Osteoblast (primary cell): Measurements from ENCODE around the gene RAP1B. TPM values are rescaled to one million over a fixed set of nuclear protein-coding genes. Genes with fewer than 3 reads are reported as not detected.
"Not testable (repeated sequence)": the region's sequence is repeated elsewhere in the genome, so short reads cannot be mapped to it uniquely, and the experiment has no call there.

ENCODE experiments used
- DNase-seq: peaks from one replicate; pipeline ENCODE4 v3.0.0; 2011; ENCODE audit warnings: low spot score, mixed read lengths; ENCODE audit not compliant: insufficient read length; ENCODE audit errors: missing footprints
- H2AFZ ChIP-seq: 2 replicates; pipeline ENCODE4 v1.6.0; 2011; ENCODE audit warnings: mild to moderate bottlenecking, low read length
- H3K27ac ChIP-seq: 2 replicates; pipeline ENCODE4 v1.5.1; 2011; ENCODE audit warnings: mild to moderate bottlenecking, low read depth, low read length, moderate library complexity
- H3K27me3 ChIP-seq: 2 replicates; pipeline ENCODE4 v1.6.0; 2012; ENCODE audit warnings: mild to moderate bottlenecking, control low read depth, inconsistent platforms, low read length, moderate library complexity; ENCODE audit not compliant: insufficient read depth
- H3K36me3 ChIP-seq: 2 replicates; pipeline ENCODE4 v1.5.1; 2011; ENCODE audit warnings: mild to moderate bottlenecking, low read length, control low read depth, moderate library complexity; ENCODE audit not compliant: insufficient read depth
- H3K4me1 ChIP-seq: 2 replicates; pipeline ENCODE4 v1.5.1; 2011; ENCODE audit warnings: mild to moderate bottlenecking, low read length, control low read depth, moderate library complexity; ENCODE audit not compliant: insufficient read depth
- H3K4me2 ChIP-seq: 2 replicates; pipeline ENCODE4 v1.6.0; 2011; ENCODE audit warnings: mild to moderate bottlenecking, low read length; ENCODE audit not compliant: insufficient read depth
- H3K4me3 ChIP-seq: fragments of 200-600 bp; sonication (generic); 3 replicates; pipeline ENCODE4 v1.5.1; 2012; ENCODE audit warnings: mild to moderate bottlenecking, low read length, inconsistent platforms; ENCODE audit not compliant: insufficient read depth
- H3K79me2 ChIP-seq: 2 replicates; pipeline ENCODE4 v1.6.0; 2012; ENCODE audit warnings: mild to moderate bottlenecking, low read length, control low read depth, inconsistent platforms; ENCODE audit not compliant: insufficient read depth
- H3K9me3 ChIP-seq: 2 replicates; pipeline ENCODE4 v1.5.1; 2011; ENCODE audit warnings: low read depth, low read length, control low read depth
- H4K20me1 ChIP-seq: 2 replicates; pipeline ENCODE4 v1.6.0; 2012; ENCODE audit warnings: mild to moderate bottlenecking, low read length, control low read depth; ENCODE audit not compliant: insufficient read depth
- CTCF ChIP-seq: IDR thresholded peaks from 2 replicates; pipeline ENCODE4 v1.5.1; 2011; ENCODE audit warnings: mild to moderate bottlenecking, low read depth, low read length, moderate library complexity; ENCODE audit errors: extremely low read depth
- total RNA-seq: library from RNA; depleted of rRNA; stranded (reverse); fragments of >200 nt; gene quantifications from 2 replicates; pipeline ENCODE4 v1.2.3, GENCODE V29; 2012

The RAP1B gene
- total RNA-seq, 1 donor: 243 TPM

- no peak for TF ChIP-seq CTCF
- no peak overlapping the region for H3K27ac ChIP-seq
- H4K20me1 ChIP-seq: no peaks in the 10 kb centered on the region
These were observed 60.5 kb downstream of the RAP1B start for GRCh38 chr12:68671179-68671578.

GRCh38 chr12:68673788-68674187 is 63.1 kb downstream of the RAP1B start:
- H3K4me2 ChIP-seq: no peak overlapping the region
- H3K27ac ChIP-seq: no peak overlapping the region
- no peaks in the 10 kb centered on the region for H4K20me1 ChIP-seq
- no peak for DNase-seq
- no peaks in the 10 kb centered on the region for H3K27me3 ChIP-seq
- no peaks in the 10 kb centered on the region for H3K36me3 ChIP-seq
- H3K9me3 ChIP-seq: no peaks in the 10 kb centered on the region
- TF ChIP-seq CTCF: no peak
- no peaks in the 10 kb centered on the region for H3K79me2 ChIP-seq
- no peaks in the 10 kb centered on the region for H3K4me1 ChIP-seq
- no peak overlapping the region for H2AFZ ChIP-seq
- H3K4me3 ChIP-seq: no peak overlapping the region

More at GRCh38 chr12:68671179-68671578, 60.5 kb downstream of the RAP1B start:
- no peak for DNase-seq
- H3K36me3 ChIP-seq: no peaks in the 10 kb centered on the region
- no peak overlapping the region for H2AFZ ChIP-seq
- no peak overlapping the region for H3K4me2 ChIP-seq
- no peaks in the 10 kb centered on the region for H3K27me3 ChIP-seq
- no peak overlapping the region for H3K4me3 ChIP-seq
- H3K79me2 ChIP-seq: no peaks in the 10 kb centered on the region
- H3K9me3 ChIP-seq: no peaks in the 10 kb centered on the region
- H3K4me1 ChIP-seq: no peaks in the 10 kb centered on the region

- Histone ChIP-seq H3K79me2 (no peaks in the 10 kb centered on the region), H3K9me3 (no peaks in the 10 kb centered on the region), H4K20me1 (no peaks in the 10 kb centered on the region), H3K27me3 (no peaks in the 10 kb centered on the region), H3K4me1 (no peaks in the 10 kb centered on the region), H3K36me3 (no peaks in the 10 kb centered on the region), H3K4me3 (no peak overlapping the region), H3K27ac (no peak overlapping the region), H2AFZ (no peak overlapping the region), H3K4me2 (no peak overlapping the region)
- DNase-seq: no peak
- TF ChIP-seq CTCF: no peak
These were observed 63.7 kb downstream of the RAP1B start for GRCh38 chr12:68674376-68674775.

GRCh38 chr12:68675101-68675842 is 64.6 kb downstream of the RAP1B start:
- no peak for TF ChIP-seq CTCF
- Histone ChIP-seq H3K27ac (no peak overlapping the region), H3K79me2 (no peaks in the 10 kb centered on the region), H3K9me3 (no peaks in the 10 kb centered on the region), H3K4me2 (no peak overlapping the region), H3K4me3 (no peak overlapping the region), H3K36me3 (no peaks in the 10 kb centered on the region), H3K27me3 (no peaks in the 10 kb centered on the region), H2AFZ (peak overlapping the region; percentile 6), H3K4me1 (no peaks in the 10 kb centered on the region), H4K20me1 (no peaks in the 10 kb centered on the region)
- no peak for DNase-seq

GRCh38 chr12:68676854-68677253 is 66.2 kb downstream of the RAP1B start:
- H3K79me2 ChIP-seq, H3K27me3 ChIP-seq, H3K4me1 ChIP-seq, DNase-seq, H3K4me3 ChIP-seq, H2AFZ ChIP-seq, H3K36me3 ChIP-seq, H3K27ac ChIP-seq, H3K9me3 ChIP-seq, H4K20me1 ChIP-seq, H3K4me2 ChIP-seq: not testable (repeated sequence)
